Dendritic cell treated with granulocyte-macrophage colony-stimulating factor and Interleukin-4, amounts not matched to agents 40 ng/mL and 50 ng/mL, for 4 days (primary cell): ENCODE results near the gene RABEP1.

Experiments used
- H3K27ac Mint-ChIP-seq: one replicate; pipeline ENCODE4 v1.8.0; 2022; ENCODE audit warnings: mild to moderate bottlenecking, mixed read lengths
- H3K27me3 Mint-ChIP-seq: one replicate; pipeline ENCODE4 v1.8.0; 2022; ENCODE audit warnings: mild to moderate bottlenecking, mixed read lengths
- H3K36me3 Mint-ChIP-seq: one replicate; pipeline ENCODE4 v1.8.0; 2022; ENCODE audit warnings: low read depth, mixed read lengths
- H3K4me1 Mint-ChIP-seq: one replicate; pipeline ENCODE4 v1.8.0; 2022; ENCODE audit warnings: low read depth, mixed read lengths
- H3K4me3 Mint-ChIP-seq: one replicate; pipeline ENCODE4 v1.8.0; 2022; ENCODE audit warnings: mild to moderate bottlenecking, moderate library complexity, mixed read lengths
- H3K9me3 Mint-ChIP-seq: one replicate; pipeline ENCODE4 v1.8.0; 2022; ENCODE audit warnings: mixed read lengths
- intact Hi-C: fragments of 100-400 bp; cut with micrococcal nuclease; formaldehyde crosslinking; loops from one replicate; pipeline ENCODE4 v1.15.0; 2022

Gene RABEP1

GRCh38 chr17:5405400-5405799 lies 123.3 kb downstream of the RABEP1 start:
- Mint-ChIP-seq H3K9me3 (no peaks in the 10 kb centered on the region), H3K4me1 (no peaks in the 10 kb centered on the region), H3K27ac (no peak overlapping the region), H3K36me3 (peaks cover 10% of the 10 kb centered on the region), H3K27me3 (no peaks in the 10 kb centered on the region), H3K4me3 (no peak overlapping the region)
- intact Hi-C loops, result no loop called here

GRCh38 chr17:5408186-5408585 lies 126.1 kb downstream of the RABEP1 start:
- H3K4me3 Mint-ChIP-seq, result no peak overlapping the region
- H3K36me3 Mint-ChIP-seq, result peaks cover 16% of the 10 kb centered on the region
- H3K27me3 Mint-ChIP-seq, result no peaks in the 10 kb centered on the region
- intact Hi-C loops, result no loop called here
- H3K27ac Mint-ChIP-seq, result no peak overlapping the region
- no peaks in the 10 kb centered on the region for H3K9me3 Mint-ChIP-seq
- H3K4me1 Mint-ChIP-seq, result peaks cover 5% of the 10 kb centered on the region

GRCh38 chr17:5410594-5411272 lies 128.6 kb downstream of the RABEP1 start:
- peaks cover 35% of the 10 kb centered on the region for H3K36me3 Mint-ChIP-seq
- peaks cover 5% of the 10 kb centered on the region for H3K4me1 Mint-ChIP-seq
- no peak overlapping the region for H3K4me3 Mint-ChIP-seq
- H3K27me3 Mint-ChIP-seq, result no peaks in the 10 kb centered on the region
- H3K27ac Mint-ChIP-seq, result no peak overlapping the region
- intact Hi-C loops, result no loop called here
- no peaks in the 10 kb centered on the region for H3K9me3 Mint-ChIP-seq

- Mint-ChIP-seq H3K36me3 (peaks cover 56% of the 10 kb centered on the region), H3K4me1 (peaks cover 5% of the 10 kb centered on the region)
Measured at GRCh38 chr17:5413682-5414081, 131.6 kb downstream of the RABEP1 start.

GRCh38 chr17:5416901-5417300 lies 134.8 kb downstream of the RABEP1 start:
- Mint-ChIP-seq H3K36me3 (peaks cover 74% of the 10 kb centered on the region), H3K27me3 (no peaks in the 10 kb centered on the region), H3K4me3 (no peak overlapping the region), H3K9me3 (no peaks in the 10 kb centered on the region), H3K4me1 (peaks cover 15% of the 10 kb centered on the region), H3K27ac (no peak overlapping the region)
- intact Hi-C loops, result no loop called here

More at GRCh38 chr17:5413682-5414081, 131.6 kb downstream of the RABEP1 start:
- Mint-ChIP-seq H3K27me3 (no peaks in the 10 kb centered on the region), H3K4me3 (no peak overlapping the region), H3K27ac (no peak overlapping the region), H3K9me3 (no peaks in the 10 kb centered on the region)
- intact Hi-C loops, result no loop called here

GRCh38 chr17:5418858-5419355 lies 136.8 kb downstream of the RABEP1 start:
- Mint-ChIP-seq H3K27ac (peak overlapping the region; percentile 93), H3K9me3 (no peaks in the 10 kb centered on the region), H3K4me3 (peak overlapping the region; percentile 100), H3K4me1 (peaks cover 11% of the 10 kb centered on the region), H3K27me3 (no peaks in the 10 kb centered on the region), H3K36me3 (peaks cover 74% of the 10 kb centered on the region)
- intact Hi-C loops, result loop anchor here (1.0 kb wide), 2 partner anchors 20 to 67 kb away; partner anchors contain the start of genes C1QBP, DERL2 and MIS12

GRCh38 chr17:5419356-5419958 lies 137.4 kb downstream of the RABEP1 start, which contains the start of gene NUP88:
Gene NUP88, minus strand, starts transcription at chr17:5419662. Its CDS starts 12 bp downstream, at chr17:5419650.
- Mint-ChIP-seq H3K4me1 (peaks cover 11% of the 10 kb centered on the region), H3K36me3 (peaks cover 74% of the 10 kb centered on the region), H3K4me3 (peak within 1 kb of the TSS; percentile 100), H3K27ac (peak within 1 kb of the TSS; percentile 93), H3K27me3 (no peaks in the 10 kb centered on the region), H3K9me3 (no peaks in the 10 kb centered on the region)
- intact Hi-C loops, result loop anchor here (1.0 kb wide), 2 partner anchors 20 to 67 kb away; partner anchors contain the start of genes C1QBP, DERL2 and MIS12

- intact Hi-C loops, result loop anchor here (1.0 kb wide), 2 partner anchors 19 to 66 kb away; partner anchors contain the start of genes C1QBP, DERL2 and MIS12
- peak within 1 kb of the TSS; percentile 93 for H3K27ac Mint-ChIP-seq
- H3K4me1 Mint-ChIP-seq, result peaks cover 11% of the 10 kb centered on the region
- H3K9me3 Mint-ChIP-seq, result no peaks in the 10 kb centered on the region
- H3K36me3 Mint-ChIP-seq, result peaks cover 76% of the 10 kb centered on the region
- peak within 1 kb of the TSS; percentile 100 for H3K4me3 Mint-ChIP-seq
- no peaks in the 10 kb centered on the region for H3K27me3 Mint-ChIP-seq
Measured at GRCh38 chr17:5419959-5420653, 138.0 kb downstream of the RABEP1 start, which contains the start of gene RPAIN. Gene RPAIN, plus strand, starts transcription at chr17:5420182. Its CDS starts 29 bp downstream, at chr17:5420211.

- H3K27ac Mint-ChIP-seq, result no peak overlapping the region
- peaks cover 11% of the 10 kb centered on the region for H3K4me1 Mint-ChIP-seq
- intact Hi-C loops, result no loop called here
- H3K9me3 Mint-ChIP-seq, result no peaks in the 10 kb centered on the region
- H3K4me3 Mint-ChIP-seq, result no peak overlapping the region
- H3K27me3 Mint-ChIP-seq, result no peaks in the 10 kb centered on the region
- H3K36me3 Mint-ChIP-seq, result peaks cover 80% of the 10 kb centered on the region
Measured at GRCh38 chr17:5422505-5422904, 140.4 kb downstream of the RABEP1 start.

GRCh38 chr17:5424909-5425308 lies 142.8 kb downstream of the RABEP1 start:
- Mint-ChIP-seq H3K27me3 (no peaks in the 10 kb centered on the region), H3K4me3 (no peak overlapping the region), H3K4me1 (peaks cover 21% of the 10 kb centered on the region), H3K36me3 (peaks cover 89% of the 10 kb centered on the region), H3K9me3 (no peaks in the 10 kb centered on the region), H3K27ac (no peak overlapping the region)
- intact Hi-C loops, result no loop called here

- Mint-ChIP-seq H3K4me3 (no peak overlapping the region), H3K9me3 (no peaks in the 10 kb centered on the region), H3K27me3 (no peaks in the 10 kb centered on the region), H3K4me1 (peaks cover 21% of the 10 kb centered on the region), H3K27ac (no peak overlapping the region), H3K36me3 (peaks cover 98% of the 10 kb centered on the region)
- intact Hi-C loops, result no loop called here
Measured at GRCh38 chr17:5425826-5426225, 143.7 kb downstream of the RABEP1 start.

GRCh38 chr17:5429191-5429887 lies 147.3 kb downstream of the RABEP1 start:
- Mint-ChIP-seq H3K27me3 (no peaks in the 10 kb centered on the region), H3K9me3 (no peaks in the 10 kb centered on the region), H3K4me3 (no peak overlapping the region), H3K27ac (no peak overlapping the region), H3K4me1 (peaks cover 10% of the 10 kb centered on the region), H3K36me3 (peaks cover 98% of the 10 kb centered on the region)
- intact Hi-C loops, result no loop called here

GRCh38 chr17:5430413-5430999 lies 148.4 kb downstream of the RABEP1 start:
- intact Hi-C loops, result no loop called here
- H3K4me1 Mint-ChIP-seq, result peaks cover 15% of the 10 kb centered on the region
- no peak overlapping the region for H3K27ac Mint-ChIP-seq
- no peaks in the 10 kb centered on the region for H3K9me3 Mint-ChIP-seq
- H3K4me3 Mint-ChIP-seq, result no peak overlapping the region
- H3K27me3 Mint-ChIP-seq, result no peaks in the 10 kb centered on the region
- peaks cover 98% of the 10 kb centered on the region for H3K36me3 Mint-ChIP-seq
